RWPE1 (cell line): ENCODE results near the gene QRFP.
"Not testable (repeated sequence)": the region's sequence is repeated elsewhere in the genome, so short reads cannot be mapped to it uniquely, and the experiment has no call there.

Experiments
- CTCF ChIA-PET: fragments of 350-600 bp; sonication (Branson Sonifier 250); formaldehyde crosslinking; extraction: SDS; loops from one replicate; lab custom pipeline; 2021; lab: Yijun Ruan, JAX
- POLR2A ChIA-PET: fragments of 400-600 bp; formaldehyde crosslinking; extraction: SDS; loops from one replicate; lab custom pipeline; 2020; ENCODE audit warnings: antibody characterized with exemption; ENCODE audit not compliant: low non-redundant PET; lab: Yijun Ruan, JAX
- DNase-seq: peaks from one replicate; pipeline ENCODE4 v3.0.0; 2012; ENCODE audit warnings: low spot score
- H3K27ac ChIP-seq: fragments of 450-650 bp; 2 replicates; pipeline ENCODE4 v1.5.1; 2017
- CTCF ChIP-seq: fragments of 450-650 bp; conservative IDR thresholded peaks from 2 replicates; pipeline ENCODE4 v1.5.1; 2017; ENCODE audit warnings: low read depth, mild to moderate bottlenecking

Gene QRFP

GRCh38 chr9:130856474-130856873 lies 40.1 kb downstream of the QRFP start:
- H3K27ac ChIP-seq: peak overlapping the region; percentile 19; the same call in 1 of the 2 replicates
- TF ChIP-seq CTCF: no peak
- DNase-seq: no peak
- CTCF ChIA-PET: interaction anchor here (0.6 to 1.2 kb wide), 2 partner anchors 155 to 689 kb away, joined by 4 to 5 read pairs; no protein-coding TSS in a partner anchor
- POLR2A ChIA-PET: no interaction called here

GRCh38 chr9:130854835-130855234 lies 41.8 kb downstream of the QRFP start:
- DNase-seq: no peak
- CTCF ChIA-PET: interaction anchor here (0.7 to 2.4 kb wide), 5 partner anchors 11 to 83 kb away, joined by 3 to 9 read pairs (median 6); no protein-coding TSS in a partner anchor
- POLR2A ChIA-PET: no interaction called here
- TF ChIP-seq CTCF: no peak
- H3K27ac ChIP-seq: no peak overlapping the region

GRCh38 chr9:130854092-130854491 lies 42.5 kb downstream of the QRFP start:
- no peak for TF ChIP-seq CTCF
- ChIA-PET CTCF (interaction anchor here (0.6 to 2.4 kb wide), 5 partner anchors 12 to 148 kb away, joined by 3 to 9 read pairs (median 6); no protein-coding TSS in a partner anchor), POLR2A (no interaction called here)
- H3K27ac ChIP-seq: no peak overlapping the region
- no peak for DNase-seq

GRCh38 chr9:130852801-130853200 lies 43.8 kb downstream of the QRFP start:
- ChIA-PET CTCF (interaction anchor here (0.6 to 1.0 kb wide), 6 partner anchors 9 to 194 kb away, joined by 3 to 4 read pairs (median 3); no protein-coding TSS in a partner anchor), POLR2A (no interaction called here)
- no peak overlapping the region for H3K27ac ChIP-seq
- no peak for DNase-seq
- no peak for TF ChIP-seq CTCF

GRCh38 chr9:130849356-130849755 lies 47.3 kb downstream of the QRFP start:
- H3K27ac ChIP-seq: peak overlapping the region; percentile 26; the same call in 1 of the 2 replicates
- ChIA-PET POLR2A (no interaction called here), CTCF (no interaction called here)
- TF ChIP-seq CTCF: no peak
- DNase-seq: no peak

- CTCF ChIA-PET: interaction anchor here (0.6 kb wide), 1 partner anchor 46 kb away, joined by 3 read pairs; no protein-coding TSS in a partner anchor
- DNase-seq, POLR2A ChIA-PET: not testable (repeated sequence)
- peak overlapping the region; percentile 92 for H3K27ac ChIP-seq
These were observed 48.1 kb downstream of the QRFP start for GRCh38 chr9:130848514-130848913.
